Inflammatory macrophage (primary cell): Measurements from ENCODE around the gene NXPH1.
A peak's percentile ranks its signal among the peaks of the same experiment; 100 is the strongest.

Experiments
- DNase-seq, 2 donors: peaks; one replicate each; pipeline ENCODE4 v3.0.0-alpha.2; 2020 to 2022
- total RNA-seq, 18 experiments: gene quantifications; one replicate each; lab custom pipeline; 2026; ENCODE audit warnings: mixed read lengths in 6 of 18, inconsistent platforms in 2 of 18; lab: John Stamatoyannopoulos, UW

NXPH1 gene
- 0 to 0.08 (median 0) reads per million in 18 experiments for total RNA-seq

DNA sequence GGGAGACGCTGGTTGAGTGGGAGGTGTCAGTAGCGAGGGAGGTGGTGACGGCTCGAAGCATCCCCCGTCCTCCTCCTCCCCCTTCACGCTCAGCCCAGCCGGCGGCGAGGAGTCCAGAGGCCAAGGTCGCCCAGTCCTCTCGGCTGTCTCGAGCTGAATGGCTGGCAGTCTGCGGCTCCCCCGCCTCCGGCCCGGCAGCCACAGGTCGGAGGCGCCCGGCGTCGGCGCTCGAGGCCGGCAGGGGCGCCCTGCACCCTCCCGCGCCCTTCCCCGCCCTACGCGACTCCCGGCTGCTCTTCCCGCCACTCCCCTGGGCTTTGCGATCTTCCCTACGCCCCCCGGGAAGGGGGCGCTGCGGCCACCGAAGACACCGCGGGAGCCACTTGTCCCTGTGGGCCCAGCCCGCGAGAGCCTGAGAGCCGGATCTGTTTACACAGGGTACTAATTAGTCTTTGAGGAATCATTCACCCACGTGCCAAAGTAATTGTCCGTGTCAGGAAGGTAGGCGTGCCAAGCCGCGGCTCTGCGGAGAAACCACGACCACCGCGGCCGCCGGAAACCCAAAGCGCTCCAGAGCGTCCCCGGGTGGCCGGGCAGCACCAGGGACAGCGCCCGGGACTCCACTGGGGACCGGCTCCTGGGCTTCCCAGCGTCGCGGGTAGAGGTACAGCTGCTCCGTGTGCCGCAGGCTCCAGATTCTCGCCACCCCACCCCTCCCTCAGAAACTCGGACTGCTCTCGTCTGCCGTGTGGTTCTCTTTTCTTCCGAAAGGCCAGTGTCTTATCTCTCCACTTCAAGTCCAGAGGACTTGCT, at the start of gene NXPH1:
Gene NXPH1, plus strand, starts transcription at position 133 of the 813 bp plus-strand sequence.
- DNase-seq = no peak

DNA sequence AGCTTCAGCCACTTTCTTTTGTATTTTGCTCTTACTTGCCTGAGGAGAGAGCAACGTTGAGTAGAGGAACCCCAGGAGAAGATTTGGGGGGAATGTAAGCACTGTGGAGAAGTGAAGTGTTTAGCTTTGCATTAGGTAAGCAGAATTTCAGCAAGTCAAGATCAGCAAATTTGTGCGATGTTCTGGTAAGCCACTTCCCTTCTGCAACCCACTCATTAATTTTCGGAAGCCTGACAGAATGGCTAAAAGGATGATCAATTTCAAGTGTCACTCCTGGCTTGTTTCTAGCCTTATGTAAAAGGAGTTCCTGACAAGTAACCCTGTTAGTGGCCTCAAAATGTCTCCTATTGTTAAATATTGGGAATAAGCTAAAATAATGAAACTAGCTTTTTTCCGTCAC, 48.5 kb upstream of the NXPH1 start:
- no peak for DNase-seq

- DNase-seq = no peak
Measured at GRCh38 chr7:8386926-8387550, 46.4 kb upstream of the NXPH1 start.

DNA sequence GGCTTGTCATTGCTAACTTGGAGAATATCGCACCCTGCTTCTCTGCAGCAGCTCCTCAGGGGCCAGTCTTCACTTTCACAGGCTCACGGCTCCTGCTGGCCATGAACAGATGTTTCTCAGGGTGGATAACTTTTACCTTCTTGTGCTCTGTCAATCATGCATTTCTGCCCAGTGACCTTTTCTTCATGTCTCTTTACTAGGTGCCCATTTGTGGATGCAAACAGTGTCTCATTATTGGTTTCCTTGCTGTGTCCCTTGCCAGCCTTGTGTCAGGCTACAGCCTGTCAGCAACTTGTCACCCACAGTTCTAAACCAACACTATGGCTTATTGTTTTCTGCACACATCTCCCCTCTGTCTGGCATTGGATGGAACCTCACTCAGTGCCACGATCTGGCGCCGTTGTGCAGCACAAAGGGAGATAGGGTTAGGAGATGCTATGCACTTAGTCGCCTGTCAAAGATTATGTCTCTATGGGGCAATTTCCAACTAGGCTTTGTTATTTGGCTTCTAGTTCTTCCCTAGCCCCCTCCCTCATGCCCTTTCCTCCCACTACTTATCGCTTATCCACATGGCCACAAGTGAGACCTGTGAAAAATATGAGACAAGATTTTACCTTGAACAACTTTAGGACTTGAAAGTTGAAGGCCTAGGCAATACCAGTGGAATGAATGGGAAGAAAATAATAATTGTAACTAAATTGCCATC, 45.7 kb upstream of the NXPH1 start:
- DNase-seq = no peak

- no peak for DNase-seq
Measured at GRCh38 chr7:8388257-8388625, 45.2 kb upstream of the NXPH1 start.

GRCh38 chr7:8389593-8390261, 43.7 kb upstream of the NXPH1 start:
- no peak for DNase-seq

DNA sequence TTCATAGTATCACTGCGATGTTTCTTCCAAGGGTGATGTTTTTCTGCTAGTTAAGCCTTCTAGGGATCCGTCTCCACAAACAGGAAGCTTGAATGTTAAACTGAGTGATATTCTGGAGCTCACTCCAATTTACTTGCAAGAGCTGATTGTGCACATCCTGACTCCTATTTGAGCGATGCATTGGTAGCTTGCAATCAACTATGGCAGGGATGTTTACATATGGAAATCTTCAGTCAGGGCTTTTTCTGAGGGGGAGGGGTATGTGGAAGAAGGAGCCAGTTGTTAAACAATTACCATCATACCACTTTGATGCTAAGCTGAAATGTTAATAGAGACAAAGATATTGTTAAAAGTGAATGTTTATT, 43.2 kb upstream of the NXPH1 start:
- no peak for DNase-seq

DNA sequence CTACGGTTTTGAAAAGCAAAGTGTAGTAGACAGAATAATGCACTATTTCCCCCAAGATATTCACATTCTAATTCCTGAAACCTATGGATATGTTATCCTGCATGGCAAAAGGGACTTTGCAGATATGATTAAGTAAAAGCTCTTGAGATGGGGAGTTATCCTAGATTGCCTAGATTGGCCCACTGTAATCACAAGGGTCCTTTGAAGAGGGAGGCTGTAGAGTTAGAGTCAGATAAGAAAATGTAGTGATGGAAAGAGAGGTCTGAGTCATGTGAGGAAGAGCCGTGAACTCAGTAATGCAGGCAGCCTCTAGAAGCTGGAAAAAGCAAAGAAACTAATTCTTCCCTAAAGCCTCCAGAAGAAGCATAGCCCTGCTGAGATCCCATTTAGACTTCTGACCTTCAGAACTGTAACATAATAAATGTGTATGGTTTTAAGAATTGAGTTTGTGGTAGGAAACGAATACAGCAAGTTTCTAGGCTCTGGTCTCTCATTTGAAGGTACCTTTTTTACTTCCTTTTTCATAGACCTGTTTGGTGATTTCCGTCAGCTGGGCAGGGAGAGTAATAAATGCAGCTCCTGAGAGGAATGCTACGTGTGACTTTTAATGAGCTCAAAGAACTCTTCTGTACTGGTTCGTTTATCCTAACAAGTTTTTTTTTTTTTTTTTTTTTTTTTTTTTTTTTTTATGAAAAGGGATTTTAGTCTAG, 41.9 kb upstream of the NXPH1 start:
- DNase-seq = no peak

DNA sequence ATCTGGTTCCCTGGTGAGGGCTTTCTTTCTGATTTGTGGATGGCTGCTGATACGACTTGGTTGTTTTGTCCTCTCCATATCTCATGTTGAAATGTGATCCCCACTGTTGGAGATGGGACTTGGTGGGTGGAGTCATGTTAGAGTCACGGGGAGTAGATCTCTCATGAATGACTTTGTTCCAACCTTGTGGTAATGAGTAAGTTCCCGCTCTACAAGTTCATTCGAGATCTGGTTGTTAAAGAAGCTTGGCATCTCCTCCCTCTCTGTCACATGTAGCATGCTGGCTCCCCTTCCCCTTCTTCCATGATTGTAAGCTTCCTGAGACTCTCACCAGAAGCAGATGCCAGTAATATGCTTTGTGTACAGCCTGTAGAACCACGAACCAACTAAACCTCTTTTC, 37.1 kb upstream of the NXPH1 start:
- no peak for DNase-seq

DNA sequence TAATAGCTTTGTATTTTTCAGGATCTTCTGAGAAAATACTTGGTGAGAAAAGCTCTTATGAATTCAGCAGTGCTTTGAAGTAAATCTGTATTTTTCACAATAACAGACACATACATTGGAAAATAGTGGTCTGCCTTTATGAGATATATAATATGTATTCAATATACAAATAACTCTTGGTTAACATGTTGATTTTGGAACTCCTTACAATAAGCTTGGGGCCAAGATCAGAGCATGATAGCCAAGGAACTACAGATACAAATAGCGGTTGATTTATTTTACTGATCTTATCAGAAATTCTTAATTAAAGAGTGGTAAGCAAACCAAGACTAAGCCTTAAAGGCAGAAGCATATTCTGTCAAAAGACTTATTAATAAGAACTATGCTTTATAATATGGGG, 24.5 kb upstream of the NXPH1 start:
- DNase-seq = no peak

- DNase-seq = no peak
Measured at GRCh38 chr7:8411103-8411502, 22.3 kb upstream of the NXPH1 start.

DNA sequence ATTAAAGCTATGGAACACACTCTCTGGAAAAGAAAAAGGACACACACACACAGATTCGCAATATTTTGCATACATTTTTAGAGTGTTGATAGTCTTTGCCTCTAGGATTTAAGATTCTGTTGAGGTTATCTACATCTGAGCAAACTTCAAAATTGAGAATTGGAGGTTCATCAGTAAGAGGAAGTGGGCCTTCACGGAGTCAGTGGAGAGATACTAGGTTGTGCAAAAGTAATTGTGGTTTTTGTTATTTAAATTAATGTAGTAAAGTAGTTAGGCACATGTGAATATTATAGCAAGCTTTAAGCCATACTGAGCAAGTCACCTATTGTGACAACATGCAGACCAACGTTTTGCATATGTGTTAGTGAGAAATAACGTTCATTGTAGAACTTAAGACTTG, 19.8 kb upstream of the NXPH1 start:
- no peak for DNase-seq

DNA sequence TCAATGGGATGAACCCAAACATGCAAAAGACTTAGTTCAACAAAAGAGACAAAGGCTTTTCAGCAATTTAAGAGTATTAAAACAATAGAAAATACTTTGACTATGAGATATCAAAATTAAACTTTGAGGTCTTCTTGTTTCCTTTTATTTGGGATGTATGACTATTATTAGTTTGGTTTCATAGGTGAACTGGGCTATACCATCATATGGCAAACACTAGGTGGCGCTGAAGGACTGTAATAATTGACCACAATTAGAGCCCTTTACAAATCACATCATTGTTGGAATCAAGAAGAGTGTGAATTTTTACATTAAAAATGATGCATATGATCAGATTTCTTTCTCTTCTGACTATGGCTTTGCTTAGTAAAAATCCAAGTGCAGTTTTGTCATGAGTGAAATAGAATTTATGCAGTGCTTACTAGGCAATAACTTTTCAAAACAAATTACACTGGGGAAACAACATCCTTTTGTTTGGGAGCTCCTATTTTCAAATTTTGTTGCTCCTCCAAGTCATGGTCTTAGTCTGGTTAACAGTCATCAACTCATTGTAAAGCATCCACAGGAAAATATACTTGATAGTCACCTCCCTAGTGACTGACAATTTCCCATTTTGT, 14.7 kb upstream of the NXPH1 start:
- DNase-seq = peak; percentile 52 to 62

- DNase-seq = no peak
Measured at GRCh38 chr7:8422177-8422576, 11.2 kb upstream of the NXPH1 start.

DNA sequence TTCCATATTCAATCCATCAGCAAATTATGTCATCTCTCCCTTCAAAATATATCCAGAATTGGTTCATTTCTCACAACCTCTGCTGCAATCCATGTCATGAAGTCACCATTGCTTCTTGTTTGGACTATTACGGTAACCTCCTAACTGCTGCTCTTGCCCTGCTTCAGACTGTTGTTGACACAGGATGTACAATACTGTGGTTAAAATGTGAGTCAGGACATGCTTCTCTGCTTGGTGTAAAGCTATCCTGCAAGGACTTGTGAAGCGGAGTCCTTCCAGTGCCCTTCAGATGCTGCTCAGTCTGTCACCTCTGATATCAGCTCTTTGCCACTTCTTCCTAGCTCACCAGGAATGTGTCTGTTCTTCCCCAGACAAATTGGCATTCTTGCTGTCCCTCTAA, 10.4 kb upstream of the NXPH1 start:
- no peak for DNase-seq

- DNase-seq = no peak
Measured at GRCh38 chr7:8425223-8425622, 8.2 kb upstream of the NXPH1 start.

DNA sequence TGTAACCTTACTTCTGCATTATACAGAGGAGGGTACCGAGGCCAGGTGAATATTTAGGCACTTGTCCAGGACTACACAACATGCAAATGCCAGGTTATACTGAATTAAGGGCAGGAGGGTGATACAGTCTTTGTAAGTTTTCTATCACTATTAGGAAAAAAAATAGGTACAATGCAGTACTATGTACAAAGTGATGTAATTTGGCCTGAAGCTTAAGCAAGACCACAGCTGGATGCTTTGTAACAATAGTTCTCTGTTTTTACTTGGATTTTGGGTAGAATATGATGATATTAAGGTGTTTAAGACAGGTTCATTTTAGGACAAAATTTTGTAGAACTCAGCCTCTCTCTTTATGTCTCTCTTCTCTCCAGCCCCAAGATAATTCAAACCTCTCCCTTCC, 2.8 kb upstream of the NXPH1 start:
- DNase-seq = no peak

- DNase-seq = no peak
Measured at GRCh38 chr7:8434290-8435002, 1.0 kb downstream of the NXPH1 start.

DNA sequence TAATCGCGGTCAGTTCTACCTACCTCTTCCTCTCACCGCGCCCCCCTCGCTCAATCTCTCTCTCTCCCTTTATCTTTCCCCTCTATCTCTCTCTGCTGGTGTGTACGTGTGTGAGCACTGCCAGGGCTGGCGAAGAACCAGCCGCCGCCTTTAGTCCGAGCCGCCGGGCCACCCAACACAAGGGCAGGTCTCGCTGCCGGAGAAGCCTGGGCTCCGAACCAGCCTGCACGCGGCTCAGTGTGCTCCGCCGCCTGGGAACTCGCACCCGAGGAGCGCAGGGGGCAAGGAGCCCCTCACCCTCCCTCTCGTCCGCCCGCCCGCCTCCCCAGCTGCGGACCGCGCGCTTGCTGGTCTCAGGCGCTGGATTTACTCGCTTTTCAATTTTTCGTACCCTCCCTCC, 1.7 kb downstream of the NXPH1 start:
- DNase-seq = no peak

DNA sequence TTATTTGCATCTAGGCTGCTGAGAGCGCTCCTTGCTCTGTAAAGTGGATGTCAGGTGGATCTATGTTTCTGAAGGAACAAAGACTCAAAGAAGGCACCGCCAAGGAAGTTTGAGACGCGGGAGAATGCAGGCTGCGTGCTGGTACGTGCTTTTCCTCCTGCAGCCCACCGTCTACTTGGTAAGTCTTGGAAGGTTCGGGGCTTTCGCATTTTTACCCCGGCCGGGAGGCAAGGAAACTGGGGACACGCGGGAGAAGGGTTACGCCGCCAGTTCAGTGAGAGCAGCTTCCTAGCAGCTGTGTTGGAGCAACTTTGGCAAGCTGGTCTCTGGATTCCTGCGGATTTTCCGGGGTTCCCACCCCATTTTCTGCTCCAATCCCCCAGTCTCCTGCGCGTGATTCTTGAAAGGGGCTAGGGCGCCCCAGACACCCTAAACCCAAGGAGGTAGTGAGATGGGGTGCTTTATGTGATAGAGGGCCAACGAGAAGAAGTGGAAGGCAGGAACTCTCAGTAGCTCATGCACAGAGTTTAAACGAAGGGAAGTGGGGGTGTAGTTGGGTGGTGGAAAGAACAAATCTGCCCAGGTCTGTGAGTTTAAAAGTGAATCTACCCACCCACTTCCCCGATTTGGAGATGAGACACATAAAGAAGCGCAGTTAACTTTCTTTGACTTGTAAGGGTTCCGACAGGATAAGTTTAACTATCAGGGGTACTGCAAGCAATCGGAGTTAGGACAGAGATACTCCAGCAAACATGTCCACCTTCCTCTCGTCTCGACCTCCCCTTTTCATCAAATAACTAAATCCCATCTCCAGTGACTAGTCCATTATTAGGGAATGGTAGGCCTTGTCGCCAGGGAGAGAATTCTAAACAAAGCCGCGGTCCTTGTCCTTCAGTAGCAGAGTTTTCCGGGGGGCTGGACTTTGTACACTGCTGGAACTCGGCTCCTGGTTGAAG, 2.5 kb downstream of the NXPH1 start:
- no peak for DNase-seq
